B cell (primary cell): ENCODE results near the gene SDR42E1. TPM values are rescaled to one million over a fixed set of nuclear protein-coding genes. Genes with fewer than 3 reads are reported as not detected.

Experiments used
- ATAC-seq: fragments of 200-7000 bp; cut with Tn5 transposase; one replicate; pipeline ENCODE4 v1.10.0; 2021; ENCODE audit warnings: low read depth, mild to moderate bottlenecking, moderate number of reproducible peaks, moderate library complexity
- CTCF ChIA-PET: fragments of 350-600 bp; sonication (Branson Sonifier 250); formaldehyde crosslinking; loops from one replicate; lab custom pipeline; 2021; ENCODE audit warnings: antibody characterized with exemption, inconsistent platforms; lab: Charles Lee
- POLR2A ChIA-PET: fragments of 350-600 bp; sonication (Branson Sonifier 250); formaldehyde crosslinking; loops from one replicate; lab custom pipeline; 2021; ENCODE audit warnings: antibody characterized with exemption; lab: Charles Lee
- DNase-seq: peaks from one replicate; pipeline ENCODE4 v3.0.0; 2013
- H2AFZ ChIP-seq: 2 replicates; pipeline ENCODE4 v1.6.1; 2012; ENCODE audit warnings: mild to moderate bottlenecking, low read depth, low read length; ENCODE audit not compliant: insufficient read depth, poor library complexity, severe bottlenecking
- H3K27ac ChIP-seq, 2 donors: 1 replicate in 1 of 2; 2 replicates in 1 of 2; pipeline ENCODE4 v1.5.1; 2012 to 2013; ENCODE audit warnings: low read length in 2 of 2, mild to moderate bottlenecking in 2 of 2, moderate library complexity in 1 of 2
- H3K27me3 ChIP-seq, 4 experiments: fragments of 200-600 bp in 1 of 4; sonication (generic) in 1 of 4; replicated peaks in 1 of 4; 1 replicate in 2 of 4; 2 replicates in 2 of 4; pipeline versions ENCODE4 v1.6.1 to v1.7.0; 2013 to 2016; ENCODE audit warnings: low read length in 3 of 4, mild to moderate bottlenecking in 2 of 4, mixed read lengths in 1 of 4, moderate library complexity in 1 of 4; ENCODE audit not compliant: insufficient read depth in 4 of 4, control insufficient read depth in 3 of 4; ENCODE audit errors: control extremely low read depth in 1 of 4
- H3K36me3 ChIP-seq, 2 experiments: replicated peaks in 1 of 2; 1 replicate in 1 of 2; 2 replicates in 1 of 2; pipeline versions ENCODE4 v1.6.1 to v1.7.1; 2013; ENCODE audit warnings: low read length in 1 of 2; ENCODE audit not compliant: insufficient read depth in 2 of 2, control insufficient read depth in 1 of 2; ENCODE audit errors: control extremely low read depth in 1 of 2, extremely low read depth in 1 of 2
- H3K4me1 ChIP-seq, 2 donors: fragments of 200-600 bp in 1 of 2; sonication (generic) in 1 of 2; 1 replicate in 1 of 2; 2 replicates in 1 of 2; pipeline versions ENCODE4 v1.5.1 to v1.6.1; 2013 to 2017; ENCODE audit warnings: low read length in 2 of 2; ENCODE audit not compliant: control insufficient read depth in 2 of 2, insufficient read depth in 2 of 2
- H3K4me2 ChIP-seq: replicated peaks from 2 replicates; pipeline ENCODE3; 2012; ENCODE audit warnings: mild to moderate bottlenecking, low read depth, low read length; ENCODE audit not compliant: poor library complexity, severe bottlenecking
- H3K4me3 ChIP-seq, 5 experiments: fragments of 200-600 bp in 1 of 5; sonication (generic) in 1 of 5; 1 replicate in 3 of 5; 2 replicates in 2 of 5; pipeline versions ENCODE4 v1.5.1 to v1.7.0; 2011 to 2016; ENCODE audit warnings: low read length in 4 of 5, mild to moderate bottlenecking in 4 of 5, low read depth in 2 of 5, control low read depth in 1 of 5, moderate library complexity in 1 of 5; ENCODE audit not compliant: insufficient read depth in 1 of 5; ENCODE audit errors: control extremely low read depth in 1 of 5, extremely low read depth in 1 of 5
- H3K79me2 ChIP-seq: fragments of 200-600 bp; sonication (generic); one replicate; pipeline ENCODE4 v1.6.0; 2016; ENCODE audit warnings: low read length; ENCODE audit not compliant: control insufficient read depth, insufficient read depth
- H3K9ac ChIP-seq: fragments of 200-600 bp; sonication (generic); 2 replicates; pipeline ENCODE4 v1.6.1; 2017; ENCODE audit warnings: mild to moderate bottlenecking, low read length, moderate library complexity
- H3K9me3 ChIP-seq, 3 donors: one replicate each; pipeline versions ENCODE4 v1.6.1 to v1.7.1; 2013; ENCODE audit warnings: low read length in 2 of 3; ENCODE audit not compliant: control insufficient read depth in 2 of 3, insufficient read depth in 1 of 3; ENCODE audit errors: control extremely low read depth in 1 of 3
- H4K20me1 ChIP-seq: 2 replicates; pipeline ENCODE4 v1.6.0; 2012; ENCODE audit warnings: mild to moderate bottlenecking, low read length; ENCODE audit not compliant: insufficient read depth, control insufficient read depth, poor library complexity, severe bottlenecking
- H3K27ac Mint-ChIP-seq: one replicate; pipeline ENCODE4 v1.8.0; 2021; ENCODE audit warnings: mixed read lengths
- H3K27me3 Mint-ChIP-seq: one replicate; pipeline ENCODE4 v1.8.0; 2021; ENCODE audit warnings: mixed read lengths
- H3K4me1 Mint-ChIP-seq: one replicate; pipeline ENCODE4 v1.8.0; 2021; ENCODE audit warnings: mixed read lengths
- H3K4me3 Mint-ChIP-seq: one replicate; pipeline ENCODE4 v1.8.0; 2021; ENCODE audit warnings: mixed read lengths
- H3K9me3 Mint-ChIP-seq: one replicate; pipeline ENCODE4 v1.8.0; 2022; ENCODE audit warnings: mixed read lengths; ENCODE audit not compliant: insufficient read depth
- CTCF ChIP-seq: fragments of 200-600 bp; IDR thresholded peaks from one replicate; pipeline ENCODE4 v1.8.0; 2022; ENCODE audit warnings: antibody characterized with exemption, mild to moderate bottlenecking
- EZH2 ChIP-seq: IDR thresholded peaks from 2 replicates; pipeline ENCODE4 v1.6.1; 2012; ENCODE audit warnings: borderline replicate concordance, low read depth, mild to moderate bottlenecking, moderate library complexity, low read length; ENCODE audit not compliant: insufficient read depth, poor library complexity, severe bottlenecking
- WGBS: methylation state at CpG from one replicate; pipeline ENCODE4 v1.1.5; 2013; ENCODE audit warnings: missing lambda C conversion rate; ENCODE audit not compliant: insufficient coverage; 5-methylcytosine and 5-hydroxymethylcytosine counted together
- intact Hi-C: fragments of 100-400 bp; cut with micrococcal nuclease; formaldehyde crosslinking; loops from one replicate; pipeline ENCODE4 v1.10.0; 2022
- polyA plus RNA-seq: library from polyadenylated mRNA; depleted of rRNA; stranded (reverse); fragments of >200 nt; gene quantifications from 2 replicates; pipeline ENCODE4 v1.2.3, GENCODE V29; 2012
- total RNA-seq, 2 donors: library from RNA; stranded (reverse); fragments of 120-200 nt in 1 of 2; gene quantifications; 1 replicate in 1 of 2; 2 replicates in 1 of 2; pipeline versions ENCODE4 v1.2.3 to v1.2.4, GENCODE V29; 2013 to 2022

SDR42E1 gene
- total and polyA plus RNA-seq, 2 donors (not counting 1 experiment from before 2014, with no cell fraction given): 2.1 to 6.9 TPM

- Histone ChIP-seq H3K4me3 (no peak overlapping the region), H3K27me3 (peaks cover 0 to 6% (median 0%) of the 10 kb centered on the region in 4 experiments), H3K79me2 (no peaks in the 10 kb centered on the region), H3K27ac (no peak overlapping the region), H3K36me3 (no peaks in the 10 kb centered on the region), H3K9ac (no peak overlapping the region), H3K4me1 (no peaks in the 10 kb centered on the region), H3K4me2 (no peak overlapping the region), H3K9me3 (peaks cover 0 to 22% (median 16%) of the 10 kb centered on the region in 3 donors), H2AFZ (no peak overlapping the region), H4K20me1 (no peaks in the 10 kb centered on the region)
- no peak overlapping the region for H3K27ac Mint-ChIP-seq
- DNase-seq (no peak), ATAC-seq (no peak)
- intact Hi-C loops: no loop called here
- no peaks in the 10 kb centered on the region for H3K4me1 Mint-ChIP-seq
- TF ChIP-seq EZH2 (no peak), CTCF (no peak)
- no peak overlapping the region for H3K4me3 Mint-ChIP-seq
- no CpG with 5 or more reads among the region's 1 CpG for WGBS
- peaks cover 19% of the 10 kb centered on the region for H3K27me3 Mint-ChIP-seq
- H3K9me3 Mint-ChIP-seq: peaks cover 13% of the 10 kb centered on the region
- ChIA-PET POLR2A (no interaction called here), CTCF (interaction anchor here (1.0 kb wide), 1 partner anchor 41 kb away, joined by 5 read pairs; no protein-coding TSS in a partner anchor)
Measured at GRCh38 chr16:81975637-81976036, 35.6 kb downstream of the SDR42E1 start.

GRCh38 chr16:81973737-81974136 is 37.5 kb downstream of the SDR42E1 start:
- no CpG with 5 or more reads among the region's 2 CpGs for WGBS
- H3K27ac ChIP-seq: no peak overlapping the region
- DNase-seq (no peak), ATAC-seq (no peak)
- intact Hi-C loops: no loop called here
- ChIA-PET CTCF (no interaction called here), POLR2A (no interaction called here)
- H2AFZ ChIP-seq: no peak overlapping the region
- Mint-ChIP-seq H3K4me1 (no peaks in the 10 kb centered on the region), H3K4me3 (no peak overlapping the region), H3K9me3 (peaks cover 25% of the 10 kb centered on the region), H3K27me3 (peaks cover 19% of the 10 kb centered on the region), H3K27ac (no peak overlapping the region)
- no peaks in the 10 kb centered on the region for H3K36me3 ChIP-seq
- peaks cover 0 to 22% (median 16%) of the 10 kb centered on the region in 3 donors for H3K9me3 ChIP-seq
- TF ChIP-seq CTCF (no peak), EZH2 (no peak)
- H3K4me2 ChIP-seq: no peak overlapping the region
- H3K4me3 ChIP-seq: no peak overlapping the region
- no peaks in the 10 kb centered on the region for H4K20me1 ChIP-seq
- H3K9ac ChIP-seq: no peak overlapping the region
- no peaks in the 10 kb centered on the region for H3K79me2 ChIP-seq
- peaks cover 0 to 6% (median 0%) of the 10 kb centered on the region in 4 experiments for H3K27me3 ChIP-seq
- H3K4me1 ChIP-seq: no peaks in the 10 kb centered on the region
